OCI-LY1 (cell line): Measurements from ENCODE around the gene MMP21.

Experiments used
- CTCF ChIP-seq: fragments of 200-600 bp; sonication (generic), shearing (Covaris generic); IDR thresholded peaks from 2 replicates; pipeline ENCODE4 v1.5.1; 2017; ENCODE audit warnings: mild to moderate bottlenecking, antibody characterized with exemption, low read length, moderate library complexity, mixed read lengths
- EZH2 ChIP-seq: fragments of 200-600 bp; sonication (generic), shearing (Covaris generic); IDR thresholded peaks from 2 replicates; pipeline ENCODE4 v1.8.0; 2017; ENCODE audit warnings: borderline replicate concordance, mixed run types, mild to moderate bottlenecking, antibody characterized with exemption, low read length, moderate library complexity, mixed read lengths

GRCh38 chr10:125738206-125738605 lies 37.4 kb downstream of the MMP21 start:
- no peak for TF ChIP-seq EZH2
- no peak for TF ChIP-seq CTCF
